Endothelial cell (in vitro differentiated cells): ENCODE results near the gene ANKRD18B. TPM values are rescaled to one million over a fixed set of nuclear protein-coding genes. Genes with fewer than 3 reads are reported as not detected.
"Not testable (repeated sequence)": the region's sequence is repeated elsewhere in the genome, so short reads cannot be mapped to it uniquely, and the experiment has no call there.

Experiments
- DNase-seq: peaks from one replicate; pipeline ENCODE4 v3.0.0; 2021; ENCODE audit warnings: low spot score
- H3K27ac Mint-ChIP-seq: one replicate; pipeline ENCODE4 v1.8.0; 2021; ENCODE audit warnings: mixed read lengths, inconsistent platforms; ENCODE audit not compliant: unreplicated experiment
- H3K27me3 Mint-ChIP-seq: one replicate; pipeline ENCODE4 v1.8.0; 2021; ENCODE audit warnings: mild to moderate bottlenecking, moderate library complexity, mixed read lengths, inconsistent platforms; ENCODE audit not compliant: unreplicated experiment
- H3K36me3 Mint-ChIP-seq: one replicate; pipeline ENCODE4 v1.8.0; 2021; ENCODE audit warnings: mild to moderate bottlenecking, low read depth, mixed read lengths, inconsistent platforms; ENCODE audit not compliant: unreplicated experiment
- H3K4me1 Mint-ChIP-seq: one replicate; pipeline ENCODE4 v1.8.0; 2021; ENCODE audit warnings: mild to moderate bottlenecking, mixed read lengths, inconsistent platforms; ENCODE audit not compliant: unreplicated experiment
- H3K4me3 Mint-ChIP-seq: one replicate; pipeline ENCODE4 v1.8.0; 2021; ENCODE audit warnings: mild to moderate bottlenecking, mixed read lengths, inconsistent platforms; ENCODE audit not compliant: unreplicated experiment
- H3K9me3 Mint-ChIP-seq: one replicate; pipeline ENCODE4 v1.8.0; 2021; ENCODE audit warnings: mixed read lengths, inconsistent platforms; ENCODE audit not compliant: unreplicated experiment
- CTCF ChIP-seq: fragments of 200-600 bp; sonication (generic); IDR thresholded peaks from one replicate; pipeline ENCODE4 v1.5.0; 2021; ENCODE audit warnings: antibody characterized with exemption; ENCODE audit not compliant: unreplicated experiment
- long read RNA-seq: library from polyadenylated mRNA; unstranded; transcript quantifications from one replicate; pipeline ENCODE4 v2.0.0, GENCODE V29; 2020; ENCODE audit not compliant: unreplicated experiment
- total RNA-seq: library from RNA; stranded (reverse); fragmentation: NEBNext Ultra II Directional; extraction: Animal tissue kit (Norgen Biotek cat#: 25700); gene quantifications from one replicate; pipeline ENCODE4 v1.2.1, GENCODE V29; 2021; ENCODE audit not compliant: unreplicated experiment

The ANKRD18B gene
- total RNA-seq = 0.41 TPM
- long read RNA-seq = 0 reads

- DNase-seq = peak; percentile 33
- H3K4me1 Mint-ChIP-seq, H3K36me3 Mint-ChIP-seq, H3K27me3 Mint-ChIP-seq, H3K27ac Mint-ChIP-seq, H3K9me3 Mint-ChIP-seq: not testable (repeated sequence)
- peak within 1 kb of the TSS; percentile 91 for H3K4me3 Mint-ChIP-seq
Measured at GRCh38 chr9:33523397-33524305, at the start of gene ANKRD18B. TSS of gene ANKRD18B (plus strand) at chr9:33524251. CDS start at chr9:33524490, 239 bp downstream.

GRCh38 chr9:33475357-33475756, 48.7 kb upstream of the ANKRD18B start:
- H3K4me1 Mint-ChIP-seq = peaks cover 13% of the 10 kb centered on the region
- no peaks in the 10 kb centered on the region for H3K9me3 Mint-ChIP-seq
- TF ChIP-seq CTCF = no peak
- H3K27me3 Mint-ChIP-seq = peaks cover 8% of the 10 kb centered on the region
- H3K4me3 Mint-ChIP-seq = no peak overlapping the region
- no peak overlapping the region for H3K27ac Mint-ChIP-seq
- H3K36me3 Mint-ChIP-seq = peaks cover 8% of the 10 kb centered on the region
- DNase-seq = no peak

DNA sequence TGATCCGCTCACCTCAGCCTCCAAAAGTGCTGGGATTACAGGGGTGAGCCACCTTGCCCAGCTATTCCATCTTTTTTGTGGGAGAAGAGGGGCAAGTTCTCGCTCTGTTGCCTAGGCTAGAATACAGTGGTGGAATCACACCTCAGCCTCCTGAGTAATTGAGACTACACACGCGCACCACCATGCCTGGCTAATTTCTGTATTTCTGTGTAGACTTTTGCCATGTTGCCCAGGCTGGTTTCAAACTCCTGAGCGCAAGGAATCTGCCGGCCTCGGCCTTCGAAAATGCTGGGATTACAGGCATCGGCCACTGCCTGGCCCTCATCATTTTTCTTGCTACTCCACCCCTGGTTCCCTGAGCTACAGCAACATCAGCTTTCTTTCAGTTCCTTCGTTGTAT, 47.5 kb upstream of the ANKRD18B start:
- TF ChIP-seq CTCF = no peak
- no peak for DNase-seq
- Mint-ChIP-seq H3K27ac (no peak overlapping the region), H3K9me3 (no peaks in the 10 kb centered on the region), H3K36me3 (peaks cover 5% of the 10 kb centered on the region), H3K4me1 (peaks cover 13% of the 10 kb centered on the region), H3K27me3 (peaks cover 8% of the 10 kb centered on the region), H3K4me3 (no peak overlapping the region)

DNA sequence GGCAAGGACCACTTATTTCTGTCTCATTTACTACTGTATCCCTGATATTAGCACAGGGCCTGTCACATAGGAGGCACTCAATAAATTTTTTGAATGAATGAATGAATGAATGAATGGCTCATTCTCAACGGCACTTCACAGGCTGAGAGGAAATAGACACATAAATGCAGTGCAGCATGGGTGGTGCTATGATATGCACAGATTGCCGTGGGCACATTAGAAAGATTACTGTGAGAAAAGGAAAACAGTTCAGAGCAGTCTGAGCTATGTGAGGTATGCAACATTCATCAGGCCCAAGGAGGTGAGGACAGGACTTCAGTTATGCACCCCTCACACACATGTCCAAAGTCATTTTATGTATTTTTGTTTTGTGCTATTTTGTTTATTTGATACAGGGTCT, 43.9 kb upstream of the ANKRD18B start:
- TF ChIP-seq CTCF = no peak
- Mint-ChIP-seq H3K9me3 (no peaks in the 10 kb centered on the region), H3K4me3 (no peak overlapping the region), H3K4me1 (no peaks in the 10 kb centered on the region), H3K27ac (no peak overlapping the region), H3K27me3 (peaks cover 2% of the 10 kb centered on the region), H3K36me3 (no peaks in the 10 kb centered on the region)
- DNase-seq = no peak

- DNase-seq = no peak
Measured at GRCh38 chr9:33480976-33481375, 43.1 kb upstream of the ANKRD18B start.

GRCh38 chr9:33485312-33485711, 38.7 kb upstream of the ANKRD18B start:
- H3K27ac Mint-ChIP-seq, H3K4me3 Mint-ChIP-seq, H3K9me3 Mint-ChIP-seq, H3K27me3 Mint-ChIP-seq, H3K4me1 Mint-ChIP-seq, DNase-seq, H3K36me3 Mint-ChIP-seq: not testable (repeated sequence)

More at GRCh38 chr9:33480976-33481375, 43.1 kb upstream of the ANKRD18B start:
- Mint-ChIP-seq H3K27ac (no peak overlapping the region), H3K9me3 (no peaks in the 10 kb centered on the region), H3K36me3 (no peaks in the 10 kb centered on the region), H3K4me1 (no peaks in the 10 kb centered on the region), H3K27me3 (peaks cover 2% of the 10 kb centered on the region), H3K4me3 (no peak overlapping the region)
- TF ChIP-seq CTCF = no peak
